ENCODE measurements around the gene RPS5.
"Not testable (repeated sequence)": the region's sequence is repeated elsewhere in the genome, so short reads cannot be mapped to it uniquely, and the experiment has no call there.

Gene RPS5

GRCh38 chr19:58356766-58357480, 30.1 kb upstream of the RPS5 start:
- no peak for DNase-seq

DNA sequence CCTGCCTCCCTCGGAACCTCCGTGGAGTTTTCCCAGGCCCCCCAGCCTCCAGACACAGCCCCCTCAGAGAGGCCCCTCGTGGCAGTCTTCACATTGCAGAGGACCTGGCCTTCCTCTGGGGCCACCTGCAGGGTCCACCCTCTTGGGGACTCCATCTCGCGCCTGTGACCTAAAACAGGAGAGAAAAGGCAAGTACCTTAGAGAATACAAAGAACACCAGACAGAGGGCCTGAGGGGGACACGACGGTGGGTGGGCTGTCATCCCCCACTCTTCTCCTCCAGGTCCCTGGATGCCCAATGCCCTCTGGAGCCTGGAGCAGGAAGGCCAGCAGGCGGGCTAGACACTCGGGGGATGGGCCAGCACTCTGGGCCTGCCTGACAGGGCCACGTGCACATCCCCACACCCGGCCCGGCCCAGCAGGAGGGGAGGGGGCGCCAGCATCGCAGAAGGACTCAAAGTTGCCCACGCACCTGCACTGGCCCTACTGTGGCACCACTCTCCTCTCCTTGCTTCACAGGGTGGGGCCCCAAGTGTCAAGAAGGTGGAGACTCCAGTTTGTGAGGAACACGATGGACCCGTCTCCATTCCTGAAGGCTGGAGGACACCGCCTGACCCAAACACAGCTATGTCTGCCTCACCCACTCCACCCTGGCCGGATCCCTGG, 29.5 kb upstream of the RPS5 start:
- no peak for DNase-seq

GRCh38 chr19:58361900-58362271, 25.2 kb upstream of the RPS5 start:
- no peak for DNase-seq

DNA sequence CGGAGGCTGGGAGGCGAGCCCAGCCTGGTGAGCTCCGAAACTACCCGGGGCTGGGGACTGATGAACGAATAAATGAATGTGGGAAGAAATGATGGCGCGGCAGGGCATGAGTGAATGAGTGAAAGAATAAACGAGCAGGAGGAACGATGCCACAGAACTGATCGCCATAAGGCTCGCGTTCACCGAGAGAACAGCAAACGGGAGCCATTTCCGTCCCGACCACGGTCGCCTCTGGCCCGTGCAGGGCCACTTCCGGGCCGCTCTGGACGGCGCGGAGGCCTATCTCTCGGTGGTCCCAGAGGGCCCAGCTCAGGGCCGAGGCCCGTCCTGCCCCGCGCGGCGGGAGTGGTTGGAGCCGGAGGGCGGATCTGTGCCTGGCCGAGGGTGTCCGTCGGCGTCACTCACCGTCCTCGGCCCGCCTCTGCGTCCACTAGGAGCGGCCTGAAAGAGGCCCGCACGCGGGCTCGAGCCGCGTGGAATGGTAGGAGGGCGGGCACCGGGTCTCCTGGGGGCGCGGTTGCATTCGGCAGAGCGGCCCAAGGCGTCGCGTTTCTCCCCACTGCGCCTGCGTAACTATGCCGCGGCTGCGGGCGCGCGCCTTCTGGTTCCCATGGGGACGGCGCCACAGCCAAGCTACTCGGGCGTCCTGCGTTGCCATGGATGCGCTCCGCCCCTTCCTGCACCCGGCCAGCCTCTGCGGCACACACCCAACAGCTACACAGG, 24.6 kb upstream of the RPS5 start, which contains the start of gene ZNF497:
ZNF497 (minus strand) TSS at position 480 of the 723 bp plus-strand sequence. CDS start 5,116 bp downstream, outside the sequence.
- DNase-seq: peak; percentile 94

DNA sequence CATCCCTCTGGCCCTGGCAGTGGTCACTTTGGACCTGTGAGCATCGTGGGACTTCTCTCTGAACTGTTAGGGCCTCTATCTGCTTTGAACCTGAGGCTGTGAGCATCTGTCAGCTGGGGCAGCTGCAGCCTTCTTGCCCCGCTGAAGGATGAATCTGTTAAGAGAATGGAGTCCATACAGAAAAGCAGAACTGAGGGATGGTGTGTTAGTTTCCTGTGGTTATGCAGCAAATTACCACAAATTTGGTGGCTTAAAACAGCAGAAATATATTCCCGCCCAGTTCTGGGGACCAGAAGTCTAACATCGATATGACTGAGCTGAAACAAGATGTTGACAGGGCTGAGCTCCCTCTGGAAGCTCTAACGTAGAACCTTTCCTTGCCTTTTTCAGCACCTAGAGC, 22.9 kb upstream of the RPS5 start:
- DNase-seq: no peak

GRCh38 chr19:58366585-58367430, 20.3 kb upstream of the RPS5 start:
- DNase-seq: no peak

- DNase-seq: no peak
Measured at GRCh38 chr19:58367698-58368454, 19.2 kb upstream of the RPS5 start.

GRCh38 chr19:58368561-58369360, 18.3 kb upstream of the RPS5 start:
- no peak for DNase-seq

- DNase-seq: no peak
Measured at GRCh38 chr19:58372311-58373133, 14.5 kb upstream of the RPS5 start.

GRCh38 chr19:58374200-58374599, 12.9 kb upstream of the RPS5 start:
- no peak for DNase-seq

DNA sequence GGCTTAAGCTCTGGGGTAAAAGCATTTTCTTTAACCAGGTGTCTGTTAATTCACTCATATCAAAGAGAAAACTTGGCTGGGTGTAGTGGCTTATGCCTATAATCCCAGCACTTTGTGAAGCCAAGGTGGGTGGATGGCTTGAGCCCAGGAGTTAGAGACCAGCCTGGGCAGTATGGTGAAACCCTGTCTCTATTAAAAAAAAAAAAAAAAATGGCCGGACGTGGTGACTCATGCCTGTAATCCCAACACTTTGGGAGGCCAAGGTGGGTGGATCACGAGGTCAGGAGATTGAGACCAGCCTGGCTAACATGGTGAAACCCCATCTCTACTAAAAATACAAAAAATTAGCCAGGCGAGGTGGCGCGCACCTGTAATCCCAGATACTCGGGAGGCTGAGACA, 10.3 kb upstream of the RPS5 start:
- DNase-seq: not testable (repeated sequence)

DNA sequence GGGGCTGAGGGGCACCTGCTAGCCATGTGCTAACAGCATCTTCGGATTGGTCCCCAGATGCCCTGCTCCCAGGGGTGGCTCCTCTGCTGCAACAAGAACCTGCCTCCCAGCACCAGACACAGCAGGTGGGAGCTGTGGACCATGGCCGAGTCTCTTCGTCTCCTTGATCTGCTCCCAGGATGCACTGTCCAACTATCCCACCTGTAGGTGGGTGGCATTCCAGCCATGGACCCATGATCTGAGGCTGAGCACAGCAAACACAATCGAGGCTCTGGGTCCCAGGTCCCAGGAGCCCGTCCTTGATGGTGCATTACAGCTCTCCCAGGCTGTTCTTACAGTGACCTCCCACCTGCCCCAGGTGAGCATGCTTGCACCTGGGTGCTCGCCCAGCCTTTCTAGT, 7.8 kb upstream of the RPS5 start:
- DNase-seq: no peak

- DNase-seq: peak; percentile 53
Measured at GRCh38 chr19:58380037-58380661, 6.9 kb upstream of the RPS5 start.

DNA sequence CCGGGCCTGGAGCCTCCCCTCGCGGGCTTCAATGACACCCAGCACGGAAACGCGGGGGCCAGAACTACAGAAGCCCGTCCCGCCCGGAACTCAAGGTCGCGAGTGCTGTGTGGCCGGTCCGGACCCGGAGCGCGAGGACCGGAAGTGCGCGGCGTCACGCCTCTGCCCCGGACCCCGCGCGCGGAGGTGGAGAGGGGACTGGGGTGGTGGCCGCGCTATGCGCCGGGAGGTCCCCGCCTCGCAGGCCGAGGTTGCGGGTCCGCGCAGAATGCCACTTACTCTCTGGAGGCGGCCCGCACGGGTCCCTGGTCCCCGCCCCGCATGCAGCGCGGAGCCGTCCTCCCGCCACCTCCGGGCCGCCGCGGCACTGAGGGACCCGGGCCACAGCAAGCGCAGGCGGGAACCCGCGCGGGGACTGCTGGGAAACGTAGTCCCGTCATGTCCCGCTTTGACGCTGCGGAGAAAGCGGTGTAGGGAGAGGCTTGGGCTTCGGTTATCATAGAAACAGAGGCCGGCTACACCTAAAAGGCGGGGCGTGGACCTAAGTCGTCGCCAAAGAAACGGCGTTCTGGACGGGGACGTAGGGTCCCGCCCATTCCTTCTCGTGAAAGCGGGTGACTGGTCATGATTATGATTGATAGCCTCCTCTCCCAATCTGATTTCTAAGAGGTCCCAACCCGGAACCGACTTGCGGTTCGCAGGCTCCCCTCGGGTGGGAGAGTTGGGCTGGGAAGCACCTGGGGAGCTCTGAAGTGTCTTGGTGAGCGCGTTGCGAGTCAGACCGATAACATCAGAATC, 6.2 kb upstream of the RPS5 start, which contains the start of gene ZNF837:
ZNF837 (minus strand) TSS at position 369 of the 798 bp plus-strand sequence. CDS start 11,698 bp downstream, outside the sequence.
- peak; percentile 98 for DNase-seq

DNA sequence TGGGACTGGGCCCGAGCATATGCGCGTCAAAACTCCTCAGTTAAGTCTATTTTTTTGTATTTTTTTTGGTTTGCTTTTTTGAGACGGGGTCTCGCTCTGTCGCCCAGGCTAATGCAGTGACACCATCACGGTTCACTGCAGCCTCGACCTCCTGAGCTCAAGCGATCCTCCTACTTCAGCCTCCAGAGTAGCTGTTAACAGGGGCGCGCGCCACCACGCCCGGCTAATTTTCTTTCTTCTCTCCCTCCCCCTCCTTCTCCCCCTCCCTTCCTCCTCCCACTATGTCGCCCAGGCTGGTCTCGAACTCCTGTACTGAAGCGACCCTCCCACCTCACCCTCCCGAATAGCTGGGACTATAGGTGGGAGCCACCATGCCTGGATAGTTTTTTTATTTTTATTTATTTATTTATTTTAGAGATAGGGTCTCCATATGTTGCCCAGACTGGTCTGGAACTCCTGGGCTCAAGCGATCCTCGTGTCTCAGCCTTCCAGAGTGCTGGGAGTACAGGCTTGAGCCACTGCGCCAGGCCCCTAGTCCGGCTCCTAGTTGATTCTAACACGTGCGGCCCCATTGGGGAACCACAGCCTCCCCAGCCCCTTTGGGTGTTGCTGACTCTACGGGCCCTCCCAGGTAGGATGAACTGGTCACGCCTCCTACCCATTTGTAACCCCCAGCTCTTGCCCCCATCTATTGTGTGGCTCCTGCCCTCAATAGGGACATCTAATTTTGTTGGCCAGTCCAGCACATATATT, 5.4 kb upstream of the RPS5 start:
- no peak for DNase-seq

- DNase-seq: no peak
Measured at GRCh38 chr19:58382997-58383603, 4.0 kb upstream of the RPS5 start.

- no peak for DNase-seq
Measured at GRCh38 chr19:58385313-58385890, 1.7 kb upstream of the RPS5 start.
